Small intestine (tissue), 7 donors: Measurements from ENCODE around the gene ANO10. TPM values are rescaled to one million over a fixed set of nuclear protein-coding genes. Genes with fewer than 3 reads are reported as not detected.
"Not testable (repeated sequence)": the region's sequence is repeated elsewhere in the genome, so short reads cannot be mapped to it uniquely, and the experiment has no call there.

Source experiments
- DNase-seq, 2 donors: peaks; one replicate each; pipeline versions ENCODE4 v3.0.0 to v3.0.0-alpha.2; 2013
- FAIRE-seq: peaks from 2 replicates; lab custom pipeline; 2012; peaks lifted over from hg19 to GRCh38; lab: Jason Lieb, UNC
- H3K27ac ChIP-seq, 3 donors: one replicate each; pipeline ENCODE4 v1.5.1; 2013; ENCODE audit warnings: low read length in 2 of 3, mild to moderate bottlenecking in 2 of 3, control low read depth in 1 of 3, inconsistent platforms in 1 of 3, low read depth in 1 of 3, moderate library complexity in 1 of 3
- H3K27me3 ChIP-seq, 3 donors: one replicate each; pipeline ENCODE4 v1.6.1; 2013; ENCODE audit warnings: low read length in 3 of 3, inconsistent platforms in 1 of 3; ENCODE audit not compliant: control insufficient read depth in 3 of 3, insufficient read depth in 3 of 3
- H3K36me3 ChIP-seq, 3 donors: one replicate each; pipeline ENCODE4 v1.6.1; 2013; ENCODE audit warnings: low read length in 3 of 3, inconsistent platforms in 1 of 3, low read depth in 1 of 3, mild to moderate bottlenecking in 1 of 3, moderate library complexity in 1 of 3; ENCODE audit not compliant: control insufficient read depth in 3 of 3, insufficient read depth in 2 of 3
- H3K4me1 ChIP-seq, 3 donors: one replicate each; pipeline ENCODE4 v1.6.1; 2013; ENCODE audit warnings: low read length in 2 of 3, inconsistent platforms in 1 of 3, low read depth in 1 of 3, mild to moderate bottlenecking in 1 of 3, moderate library complexity in 1 of 3; ENCODE audit not compliant: control insufficient read depth in 3 of 3, insufficient read depth in 2 of 3
- H3K4me3 ChIP-seq, 3 donors: one replicate each; pipeline ENCODE4 v1.5.1; 2013; ENCODE audit warnings: low read length in 3 of 3, control low read depth in 1 of 3, inconsistent platforms in 1 of 3, low read depth in 1 of 3, mild to moderate bottlenecking in 1 of 3, moderate library complexity in 1 of 3
- H3K9me3 ChIP-seq, 2 donors: one replicate each; pipeline ENCODE4 v1.6.1; 2013; ENCODE audit warnings: low read depth in 1 of 2, low read length in 1 of 2; ENCODE audit not compliant: control insufficient read depth in 2 of 2, insufficient read depth in 1 of 2
- WGBS, 3 donors: extraction: QIAGEN DNeasy Blood & Tissue Kit; methylation state at CpG; one replicate each; pipeline ENCODE4 v1.1.7; 2013; 5-methylcytosine and 5-hydroxymethylcytosine counted together
- polyA plus RNA-seq, 4 donors: library from polyadenylated mRNA; stranded (reverse) in 3 of 4; unstranded in 1 of 4; fragments of 200-250 nt in 3 of 4; fragments of 120-200 nt in 1 of 4; gene quantifications; one replicate each; pipeline versions ENCODE4 v1.2.1 to v1.2.3, GENCODE V29; 2013
- donor health status: healthy with polysubstance abuse.
- donor health status: control.
- donor health status: control.
- donor health status: Bipolar disorder and iron deficiency.
- donor health status: healthy.

ANO10 gene
- polyA plus RNA-seq, 4 donors = 21.7 to 45.6 (median 30.1) TPM

DNA sequence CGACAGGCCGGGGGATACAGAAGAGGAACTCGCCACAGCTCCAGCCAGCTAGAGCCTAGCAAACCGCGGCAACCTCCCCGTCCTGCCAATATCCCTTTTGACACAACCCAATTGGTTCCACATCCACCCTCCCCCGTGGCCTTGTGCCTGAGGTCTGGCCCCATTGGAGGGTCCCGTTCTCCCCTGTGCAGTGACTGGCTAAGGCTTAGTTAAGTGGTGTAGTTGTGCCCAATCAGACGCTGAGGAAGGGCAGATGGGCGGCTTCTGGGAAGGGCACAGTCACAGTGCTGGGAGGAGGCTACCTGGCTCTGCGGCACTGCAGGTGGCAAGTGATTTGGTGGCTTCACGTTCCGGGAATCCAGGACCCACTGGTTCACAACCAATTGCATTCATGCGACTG is 256.9 kb downstream of the ANO10 start:
- H3K27me3 ChIP-seq = no peaks in the 10 kb centered on the region
- H3K27ac ChIP-seq = no peak overlapping the region
- no peaks in the 10 kb centered on the region for H3K9me3 ChIP-seq
- no peak overlapping the region for H3K4me3 ChIP-seq
- WGBS, 3 donors = 95 to 97% (median 96%) methylated on average over 14 of the region's 14 CpGs
- FAIRE-seq (no peak), DNase-seq (no peak)
- no peaks in the 10 kb centered on the region for H3K4me1 ChIP-seq
- peaks cover 0 to 18% (median 2%) of the 10 kb centered on the region in 3 donors for H3K36me3 ChIP-seq

DNA sequence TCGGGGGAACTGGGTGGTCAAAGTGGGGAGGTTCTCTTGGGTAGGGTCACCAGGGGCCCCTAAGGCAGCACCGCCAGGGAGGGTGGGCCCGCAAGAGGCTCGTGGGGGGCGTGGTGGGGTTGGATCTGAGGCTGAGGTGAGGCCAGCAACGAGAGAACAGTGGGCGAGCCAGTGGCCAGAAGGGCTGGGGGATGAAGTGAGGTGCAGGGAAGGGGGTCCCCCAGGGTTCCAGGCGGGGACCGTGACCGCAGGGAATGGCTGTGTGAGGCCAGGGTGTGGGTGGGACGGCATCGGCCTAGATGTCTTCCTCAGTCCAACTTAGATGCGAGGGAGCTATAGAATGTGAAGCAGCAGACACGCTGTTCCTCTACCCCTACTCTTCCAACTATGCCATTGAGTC is 257.3 kb downstream of the ANO10 start:
- H3K36me3 ChIP-seq = peaks cover 0 to 18% (median 2%) of the 10 kb centered on the region in 3 donors
- DNase-seq = no peak
- no peak overlapping the region for H3K27ac ChIP-seq
- 93 to 97% (median 94%) methylated on average over 14 of the region's 14 CpGs for WGBS, 3 donors
- H3K4me1 ChIP-seq = no peaks in the 10 kb centered on the region
- no peaks in the 10 kb centered on the region for H3K27me3 ChIP-seq
- FAIRE-seq = no peak
- no peak overlapping the region for H3K4me3 ChIP-seq
- no peaks in the 10 kb centered on the region for H3K9me3 ChIP-seq

DNA sequence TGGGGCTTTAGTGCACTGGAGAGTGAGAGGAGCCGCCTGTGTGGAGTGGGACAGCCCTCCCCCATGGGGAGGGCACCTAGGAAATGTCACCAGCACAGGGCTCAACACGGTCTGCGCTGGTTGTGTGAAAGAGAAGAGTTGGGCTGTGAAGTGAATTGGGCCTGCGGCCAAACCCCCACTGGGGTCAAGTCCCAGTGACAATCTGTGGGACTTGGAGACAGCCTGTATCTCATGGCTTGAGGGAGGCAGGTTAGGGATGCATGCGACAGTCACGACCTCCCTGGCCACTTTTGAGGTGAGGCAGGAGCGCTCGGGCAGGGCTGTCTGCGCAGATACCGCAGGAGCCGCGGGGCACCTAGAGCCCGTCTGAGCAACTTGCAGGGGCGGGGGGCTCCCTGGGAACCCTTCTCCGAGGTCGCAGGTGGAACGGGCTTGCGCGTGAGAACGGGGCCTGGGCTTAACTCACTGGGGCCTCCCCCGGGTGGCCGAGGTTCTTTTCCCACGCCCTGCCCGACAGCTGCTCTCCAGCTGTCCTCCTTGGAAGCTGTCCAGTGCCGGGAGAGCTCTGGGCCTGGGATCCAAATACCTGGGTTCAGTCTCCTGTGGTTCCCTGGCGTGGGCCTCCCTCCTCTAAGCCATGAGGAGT is 258.1 kb downstream of the ANO10 start:
- Histone ChIP-seq H3K4me1 (no peaks in the 10 kb centered on the region), H3K9me3 (no peaks in the 10 kb centered on the region), H3K4me3 (no peak overlapping the region), H3K27me3 (no peaks in the 10 kb centered on the region), H3K36me3 (peaks cover 0 to 18% (median 2%) of the 10 kb centered on the region in 3 donors), H3K27ac (no peak overlapping the region)
- 69 to 77% (median 75%) methylated on average over 21 to 26 of the region's 26 CpGs for WGBS, 3 donors
- DNase-seq = no peak
- no peak for FAIRE-seq

DNA sequence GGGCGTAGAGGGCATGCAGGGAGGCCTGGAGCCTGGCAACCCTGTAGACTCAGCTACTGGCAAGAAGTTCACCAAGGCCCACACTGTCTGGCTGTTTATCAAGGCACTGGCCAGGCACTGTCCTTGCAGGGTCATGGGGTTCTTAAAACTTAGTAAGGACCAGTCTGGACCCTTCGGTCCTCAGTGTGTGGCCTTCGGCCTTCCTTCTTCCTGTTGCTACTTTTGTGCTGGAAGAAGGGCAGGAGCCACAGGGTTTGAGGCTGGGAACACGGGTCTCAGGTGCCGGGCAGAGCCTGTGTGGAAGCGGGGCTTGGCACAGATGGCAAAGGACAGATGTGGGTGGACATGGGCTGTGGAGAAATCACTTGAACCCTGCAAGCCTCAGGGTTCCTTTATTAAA is 258.9 kb downstream of the ANO10 start:
- H3K27ac ChIP-seq = no peak overlapping the region
- no peaks in the 10 kb centered on the region for H3K4me1 ChIP-seq
- DNase-seq (no peak), FAIRE-seq (no peak)
- H3K4me3 ChIP-seq = no peak overlapping the region
- H3K9me3 ChIP-seq = no peaks in the 10 kb centered on the region
- WGBS, 3 donors = 91 to 100% (median 92%) methylated on average over 6 of the region's 6 CpGs
- no peaks in the 10 kb centered on the region for H3K27me3 ChIP-seq
- H3K36me3 ChIP-seq = peaks cover 0 to 18% (median 2%) of the 10 kb centered on the region in 3 donors

DNA sequence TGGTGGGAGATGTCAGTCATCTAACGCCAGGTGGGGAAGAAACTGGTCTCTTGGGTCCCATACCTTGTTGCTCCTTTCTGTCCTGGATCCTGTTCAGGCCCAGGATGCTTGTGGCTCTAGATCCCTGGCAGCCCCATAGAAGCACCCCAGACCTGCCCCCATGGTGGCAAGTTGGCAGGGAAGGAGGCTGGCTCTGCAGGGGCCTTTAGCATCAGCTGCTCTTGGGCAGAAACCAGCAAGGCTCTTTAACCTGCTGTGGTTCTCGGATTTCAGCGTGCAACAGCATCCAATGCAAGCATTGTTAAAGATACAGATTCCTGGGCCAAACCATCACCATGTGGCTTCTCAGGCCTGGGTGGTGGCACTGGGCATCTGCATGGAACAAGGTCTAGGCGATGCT is 259.6 kb downstream of the ANO10 start:
- WGBS, 3 donors = 90 to 97% (median 96%) methylated on average over 4 of the region's 4 CpGs
- DNase-seq = no peak
- no peaks in the 10 kb centered on the region for H3K27me3 ChIP-seq
- FAIRE-seq = no peak
- H3K36me3 ChIP-seq = peaks cover 0 to 18% (median 2%) of the 10 kb centered on the region in 3 donors
- H3K4me1 ChIP-seq = no peaks in the 10 kb centered on the region
- H3K4me3 ChIP-seq = no peak overlapping the region
- H3K27ac ChIP-seq = no peak overlapping the region
- no peaks in the 10 kb centered on the region for H3K9me3 ChIP-seq

DNA sequence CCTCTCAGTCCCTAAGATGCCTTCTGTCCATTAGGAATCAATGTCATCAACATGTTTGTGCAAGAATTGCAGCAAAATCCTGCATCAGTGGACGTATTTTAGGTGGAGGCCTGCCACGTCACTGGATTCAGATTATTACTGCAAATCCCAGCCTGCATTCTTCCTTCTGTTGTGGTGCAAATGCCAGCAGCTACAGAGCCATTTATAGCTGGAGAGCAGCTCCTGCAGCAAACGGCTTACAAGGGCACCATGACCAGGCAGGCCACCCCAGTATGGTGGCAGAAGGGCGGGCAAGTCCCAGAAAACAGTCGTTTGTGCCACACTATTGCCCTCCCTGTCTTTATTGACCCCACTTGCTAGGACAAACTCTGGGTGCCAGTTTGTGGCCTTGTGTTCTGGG is 260.7 kb downstream of the ANO10 start:
- 78 to 88% (median 82%) methylated on average over 5 of the region's 5 CpGs for WGBS, 3 donors
- Histone ChIP-seq H3K4me3 (no peak overlapping the region), H3K9me3 (peaks cover 0 to 5% of the 10 kb centered on the region in 2 donors), H3K4me1 (no peaks in the 10 kb centered on the region), H3K36me3 (peaks cover 0 to 15% (median 0%) of the 10 kb centered on the region in 3 donors), H3K27ac (no peak overlapping the region), H3K27me3 (no peaks in the 10 kb centered on the region)
- no peak for FAIRE-seq
- no peak for DNase-seq

DNA sequence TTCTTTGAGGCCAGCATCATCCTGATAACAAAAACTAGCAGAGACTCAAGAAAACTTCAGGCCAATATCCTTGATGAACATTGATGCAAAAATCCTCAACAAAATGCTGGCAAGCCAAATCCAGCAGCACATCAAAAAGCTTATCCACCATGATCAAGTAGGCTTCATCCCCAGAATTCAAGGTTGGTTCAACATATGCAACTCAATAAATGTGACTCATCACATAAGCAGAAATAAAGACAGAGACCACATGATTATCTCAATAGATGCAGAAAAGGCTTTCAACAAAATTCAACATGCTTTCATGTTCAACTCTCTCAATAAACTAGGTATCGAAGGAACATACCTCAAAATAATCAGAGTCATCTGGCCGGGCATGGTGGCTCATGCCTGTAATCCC is 265.8 kb downstream of the ANO10 start:
- WGBS, 3 donors = 98 to 100% (median 99%) methylated on average over 2 of the region's 2 CpGs

DNA sequence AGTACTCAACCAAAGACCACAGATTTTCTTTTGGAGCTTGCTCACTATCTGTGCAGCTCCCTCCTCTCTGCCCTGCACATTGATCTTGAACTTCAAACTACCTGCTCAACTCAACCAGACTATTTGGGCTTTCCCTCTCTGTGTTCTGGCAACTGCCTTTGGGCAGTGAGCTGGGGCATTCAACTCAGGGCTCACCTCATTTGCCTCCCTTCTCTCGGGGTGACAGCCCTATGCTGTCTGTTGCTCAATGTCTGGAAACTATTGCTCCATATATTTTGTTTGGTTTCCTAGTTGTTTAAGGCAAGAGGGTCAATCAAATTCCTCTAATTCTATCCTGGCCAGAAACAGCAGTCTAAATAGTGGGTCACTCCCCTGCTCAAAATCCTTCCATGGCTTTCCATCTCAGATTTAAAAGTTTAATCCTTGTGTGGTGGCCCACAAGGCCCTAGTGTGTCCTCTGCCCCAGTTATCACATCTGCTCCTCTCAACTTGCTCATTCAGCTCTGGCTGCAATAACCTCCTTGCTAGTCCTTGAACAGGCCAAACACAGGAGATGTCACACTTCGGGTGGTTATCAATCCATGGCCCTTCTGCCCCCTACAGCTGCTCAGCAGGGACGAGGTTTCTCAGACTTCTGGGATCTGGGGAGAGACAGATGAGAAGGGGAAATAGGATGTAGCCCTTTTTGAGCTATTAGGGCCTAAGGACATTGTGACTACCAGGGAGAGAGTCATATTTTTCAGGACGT is 267.7 kb downstream of the ANO10 start:
- Histone ChIP-seq H3K4me3 (no peak overlapping the region), H3K27me3 (no peaks in the 10 kb centered on the region), H3K36me3 (peaks cover 2 to 5% (median 3%) of the 10 kb centered on the region in 3 donors), H3K9me3 (peaks cover 2 to 16% of the 10 kb centered on the region in 2 donors), H3K27ac (no peak overlapping the region), H3K4me1 (no peaks in the 10 kb centered on the region)
- no peak for FAIRE-seq
- 89 to 95% (median 93%) methylated on average over 4 of the region's 4 CpGs for WGBS, 3 donors
- no peak for DNase-seq

More for the DNA sequence above, 265.8 kb downstream of the ANO10 start:
- not testable (repeated sequence) for H3K36me3 ChIP-seq, H3K4me3 ChIP-seq, H3K4me1 ChIP-seq, H3K27me3 ChIP-seq, H3K27ac ChIP-seq, FAIRE-seq, DNase-seq
- H3K9me3 ChIP-seq = peaks cover 2 to 16% of the 10 kb centered on the region in 2 donors
